H9 (cell line): ENCODE data around the gene HYAL4. TPM values are rescaled to one million over a fixed set of nuclear protein-coding genes. Genes with fewer than 3 reads are reported as not detected.
A peak's percentile ranks its signal among the peaks of the same experiment; 100 is the strongest.

Experiments used
- DNase-seq: peaks from one replicate; pipeline ENCODE4 v3.0.0-alpha.2; 2017
- H2AFZ ChIP-seq: one replicate; pipeline ENCODE4 v1.6.1; 2013; ENCODE audit warnings: mild to moderate bottlenecking, low read length, control low read depth, moderate library complexity
- H2AK5ac ChIP-seq: 2 replicates; pipeline ENCODE4 v1.6.1; 2013; ENCODE audit warnings: low read length, control low read depth, mixed read lengths; ENCODE audit not compliant: insufficient read length
- H2BK120ac ChIP-seq: one replicate; pipeline ENCODE4 v1.6.1; 2013; ENCODE audit warnings: low read depth, mild to moderate bottlenecking, low read length, control low read depth, inconsistent platforms; ENCODE audit not compliant: poor library complexity, severe bottlenecking
- H2BK12ac ChIP-seq: 2 replicates; pipeline ENCODE4 v1.6.1; 2013; ENCODE audit warnings: low read length, control low read depth, mixed read lengths, low read depth; ENCODE audit not compliant: insufficient read length
- H2BK15ac ChIP-seq: 2 replicates; pipeline ENCODE4 v1.6.1; 2013; ENCODE audit warnings: low read depth, low read length, control low read depth
- H2BK20ac ChIP-seq: one replicate; pipeline ENCODE4 v1.6.1; 2013; ENCODE audit warnings: low read depth, mild to moderate bottlenecking, low read length, control low read depth, inconsistent platforms; ENCODE audit not compliant: poor library complexity, severe bottlenecking
- H2BK5ac ChIP-seq: 2 replicates; pipeline ENCODE4 v1.6.1; 2013; ENCODE audit warnings: low read length, control low read depth, mixed read lengths; ENCODE audit not compliant: insufficient read length
- H3K14ac ChIP-seq: 2 replicates; pipeline ENCODE4 v1.6.1; 2013; ENCODE audit warnings: low read length, control low read depth; ENCODE audit not compliant: insufficient read depth
- H3K18ac ChIP-seq: 2 replicates; pipeline ENCODE4 v1.6.1; 2013; ENCODE audit warnings: low read depth, mild to moderate bottlenecking, mixed read lengths, low read length, control low read depth; ENCODE audit not compliant: insufficient read length
- H3K23ac ChIP-seq: 2 replicates; pipeline ENCODE4 v1.6.1; 2013; ENCODE audit warnings: low read length, control low read depth, mixed read lengths, low read depth; ENCODE audit not compliant: insufficient read length
- H3K23me2 ChIP-seq: 2 replicates; pipeline ENCODE4 v1.6.1; 2013; ENCODE audit warnings: low read depth, mild to moderate bottlenecking, mixed read lengths, low read length, control low read depth; ENCODE audit not compliant: insufficient read length, poor library complexity, severe bottlenecking
- H3K27ac ChIP-seq: 2 replicates; pipeline ENCODE4 v1.5.1; 2013; ENCODE audit warnings: low read length, control low read depth, mixed read lengths, low read depth; ENCODE audit not compliant: insufficient read length
- H3K27me3 ChIP-seq: 2 replicates; pipeline ENCODE4 v1.6.1; 2013; ENCODE audit warnings: low read length, control low read depth, inconsistent platforms; ENCODE audit not compliant: insufficient read depth
- H3K4ac ChIP-seq: 2 replicates; pipeline ENCODE4 v1.6.1; 2013; ENCODE audit warnings: low read depth, mild to moderate bottlenecking, control low read depth, inconsistent platforms, low read length, moderate library complexity
- H3K4me1 ChIP-seq: 2 replicates; pipeline ENCODE4 v1.6.1; 2013; ENCODE audit warnings: low read length, control low read depth, inconsistent platforms; ENCODE audit not compliant: insufficient read depth
- H3K4me2 ChIP-seq: 2 replicates; pipeline ENCODE4 v1.6.1; 2013; ENCODE audit warnings: low read length, control low read depth, mixed read lengths; ENCODE audit not compliant: insufficient read length, insufficient read depth
- H3K56ac ChIP-seq: 2 replicates; pipeline ENCODE4 v1.6.1; 2013; ENCODE audit warnings: low read depth, mild to moderate bottlenecking, mixed read lengths, low read length, control low read depth; ENCODE audit not compliant: insufficient read length
- H3K79me1 ChIP-seq: 2 replicates; pipeline ENCODE4 v1.6.1; 2013; ENCODE audit warnings: low read depth, mild to moderate bottlenecking, moderate library complexity, low read length, control low read depth, inconsistent platforms; ENCODE audit not compliant: insufficient read depth, poor library complexity, severe bottlenecking
- H3K79me2 ChIP-seq: 2 replicates; pipeline ENCODE4 v1.6.1; 2013; ENCODE audit warnings: low read length, control low read depth, inconsistent platforms; ENCODE audit not compliant: insufficient read depth
- H3K9ac ChIP-seq: 2 replicates; pipeline ENCODE4 v1.6.1; 2013; ENCODE audit warnings: low read length, control low read depth, mixed read lengths; ENCODE audit not compliant: insufficient read length; ENCODE audit errors: extremely low read depth
- H3K9me3 ChIP-seq: one replicate; pipeline ENCODE4 v1.6.1; 2013; ENCODE audit warnings: low read depth, low read length, inconsistent platforms; ENCODE audit not compliant: control insufficient read depth
- H3T11ph ChIP-seq: one replicate; pipeline ENCODE4 v1.6.1; 2013; ENCODE audit warnings: mild to moderate bottlenecking, low read length, control low read depth, inconsistent platforms
- H4K20me1 ChIP-seq: one replicate; pipeline ENCODE4 v1.6.1; 2013; ENCODE audit not compliant: control insufficient read depth, insufficient read length, insufficient read depth
- H4K5ac ChIP-seq: 2 replicates; pipeline ENCODE4 v1.6.1; 2013; ENCODE audit warnings: low read depth, mild to moderate bottlenecking, mixed read lengths, low read length, control low read depth; ENCODE audit not compliant: insufficient read length
- H4K8ac ChIP-seq: replicated peaks from 2 replicates; pipeline ENCODE4 v1.6.1; 2013; ENCODE audit warnings: low read length, control low read depth, mixed read lengths, low read depth; ENCODE audit not compliant: insufficient read length
- H4K91ac ChIP-seq: 2 replicates; pipeline ENCODE4 v1.6.1; 2013; ENCODE audit warnings: low read depth, mild to moderate bottlenecking, moderate library complexity, mixed read lengths, low read length, control low read depth; ENCODE audit not compliant: insufficient read length
- H3K27ac Mint-ChIP-seq, 3 experiments: 2 replicates in 2 of 3; 3 replicates in 1 of 3; pipeline ENCODE4 v1.8.0; 2020 to 2021; ENCODE audit warnings: mixed read lengths in 3 of 3, mild to moderate bottlenecking in 1 of 3, moderate library complexity in 1 of 3
- H3K27me3 Mint-ChIP-seq: 2 replicates; pipeline ENCODE4 v1.8.0; 2021; ENCODE audit warnings: low read depth, mild to moderate bottlenecking, moderate library complexity, mixed read lengths
- H3K36me3 Mint-ChIP-seq, 3 experiments: 2 replicates in 2 of 3; 3 replicates in 1 of 3; pipeline ENCODE4 v1.8.0; 2020 to 2021; ENCODE audit warnings: low read depth in 3 of 3, mixed read lengths in 3 of 3; ENCODE audit not compliant: insufficient read depth in 1 of 3
- H3K4me1 Mint-ChIP-seq, 2 experiments: 2 replicates each; pipeline ENCODE4 v1.8.0; 2020; ENCODE audit warnings: mixed read lengths in 2 of 2
- H3K4me3 Mint-ChIP-seq, 2 experiments: 2 replicates in 1 of 2; 3 replicates in 1 of 2; pipeline ENCODE4 v1.8.0; 2020 to 2021; ENCODE audit warnings: mild to moderate bottlenecking in 2 of 2, mixed read lengths in 2 of 2, moderate library complexity in 1 of 2
- H3K9me3 Mint-ChIP-seq, 2 experiments: 2 replicates in 1 of 2; 3 replicates in 1 of 2; pipeline ENCODE4 v1.8.0; 2020; ENCODE audit warnings: mild to moderate bottlenecking in 2 of 2, mixed read lengths in 2 of 2, moderate library complexity in 1 of 2
- WGBS: extraction: QIAGEN DNeasy Blood & Tissue Kit; methylation state at CpG from one replicate; pipeline ENCODE4 v1.1.7; 2013; ENCODE audit warnings: missing lambda C conversion rate, low lambda C conversion rate, mixed read lengths; ENCODE audit not compliant: insufficient read length; ENCODE audit errors: extremely low coverage; 5-methylcytosine and 5-hydroxymethylcytosine counted together
- total RNA-seq: library from RNA; stranded (reverse); gene quantifications from 2 replicates; pipeline ENCODE4 v1.2.1, GENCODE V29; 2021
- TF ChIP-seq, protein P1 (sequence below): fragments of 200-600 bp; sonication (generic); conservative IDR thresholded peaks from 3 replicates; pipeline ENCODE4 v1.8.0; 2021; ENCODE audit warnings: antibody characterized with exemption, mild to moderate bottlenecking

The HYAL4 gene
- total RNA-seq, 1 experiment from 2014 or later, result not detected

DNA sequence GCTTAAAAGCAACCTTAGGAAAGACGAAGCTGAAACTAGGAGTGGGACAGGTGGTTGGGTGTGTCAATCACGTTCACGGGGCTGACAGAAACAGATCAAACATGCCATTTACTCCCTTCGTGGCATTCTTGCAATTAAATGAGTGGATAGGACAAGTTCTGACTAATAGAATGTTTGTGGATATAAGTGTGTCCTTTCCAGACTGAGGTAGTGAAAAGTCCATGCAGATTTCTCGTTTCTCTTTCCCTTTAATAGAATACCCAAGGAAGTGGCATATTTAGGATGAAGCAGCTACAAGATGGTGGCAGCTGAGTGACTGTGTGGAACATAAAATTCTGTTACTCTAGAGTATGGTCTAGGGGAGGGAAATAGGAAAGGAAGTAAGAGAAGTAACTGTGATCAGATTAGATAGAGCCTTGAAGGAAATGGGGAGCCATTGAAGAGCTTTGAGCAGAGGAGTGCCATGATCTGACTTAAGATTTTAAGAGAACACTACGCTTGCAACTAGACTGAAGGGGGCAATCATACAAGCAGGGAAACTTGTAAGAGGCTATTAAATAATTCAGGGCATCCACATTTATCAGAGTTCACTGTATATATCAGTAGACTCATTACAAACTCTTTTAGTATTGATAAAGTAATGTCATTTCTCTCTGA is 46.3 kb upstream of the HYAL4 start:
- no peaks in the 10 kb centered on the region for H4K20me1 ChIP-seq
- H2BK120ac ChIP-seq, result no peak overlapping the region
- H3K4ac ChIP-seq, result no peak overlapping the region
- peak overlapping the region; percentile 3 to 65 (median 13); a peak in 4 of 7 replicates for H3K27ac Mint-ChIP-seq
- no peak overlapping the region for H2AFZ ChIP-seq
- no peak overlapping the region for H3K23ac ChIP-seq
- H3K79me1 ChIP-seq, result no peaks in the 10 kb centered on the region
- H3K27ac ChIP-seq, result no peak overlapping the region
- H3K56ac ChIP-seq, result no peak overlapping the region
- no peak overlapping the region for H3K4me2 ChIP-seq
- no peaks in the 10 kb centered on the region for H3K27me3 ChIP-seq
- no peaks in the 10 kb centered on the region for H3K9me3 ChIP-seq
- H3K4me1 Mint-ChIP-seq, result peaks cover 8 to 15% of the 10 kb centered on the region in 2 experiments
- H4K91ac ChIP-seq, result no peak overlapping the region
- no peak overlapping the region for H3K4me3 Mint-ChIP-seq
- no peak overlapping the region for H2BK5ac ChIP-seq
- no peak overlapping the region for H4K8ac ChIP-seq
- H3T11ph ChIP-seq, result no peak overlapping the region
- WGBS, result no CpG with 5 or more reads among the region's 6 CpGs
- DNase-seq, result no peak
- peaks cover 2 to 4% of the 10 kb centered on the region in 2 experiments; a peak in 4 of 5 replicates for H3K9me3 Mint-ChIP-seq
- H3K18ac ChIP-seq, result no peak overlapping the region
- TF ChIP-seq, protein P1, sequence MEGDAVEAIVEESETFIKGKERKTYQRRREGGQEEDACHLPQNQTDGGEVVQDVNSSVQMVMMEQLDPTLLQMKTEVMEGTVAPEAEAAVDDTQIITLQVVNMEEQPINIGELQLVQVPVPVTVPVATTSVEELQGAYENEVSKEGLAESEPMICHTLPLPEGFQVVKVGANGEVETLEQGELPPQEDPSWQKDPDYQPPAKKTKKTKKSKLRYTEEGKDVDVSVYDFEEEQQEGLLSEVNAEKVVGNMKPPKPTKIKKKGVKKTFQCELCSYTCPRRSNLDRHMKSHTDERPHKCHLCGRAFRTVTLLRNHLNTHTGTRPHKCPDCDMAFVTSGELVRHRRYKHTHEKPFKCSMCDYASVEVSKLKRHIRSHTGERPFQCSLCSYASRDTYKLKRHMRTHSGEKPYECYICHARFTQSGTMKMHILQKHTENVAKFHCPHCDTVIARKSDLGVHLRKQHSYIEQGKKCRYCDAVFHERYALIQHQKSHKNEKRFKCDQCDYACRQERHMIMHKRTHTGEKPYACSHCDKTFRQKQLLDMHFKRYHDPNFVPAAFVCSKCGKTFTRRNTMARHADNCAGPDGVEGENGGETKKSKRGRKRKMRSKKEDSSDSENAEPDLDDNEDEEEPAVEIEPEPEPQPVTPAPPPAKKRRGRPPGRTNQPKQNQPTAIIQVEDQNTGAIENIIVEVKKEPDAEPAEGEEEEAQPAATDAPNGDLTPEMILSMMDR, result no peak
- H2AK5ac ChIP-seq, result no peak overlapping the region
- no peak overlapping the region for H3K9ac ChIP-seq
- H2BK20ac ChIP-seq, result no peak overlapping the region
- H2BK15ac ChIP-seq, result no peak overlapping the region
- no peak overlapping the region for H4K5ac ChIP-seq
- H3K79me2 ChIP-seq, result no peaks in the 10 kb centered on the region
- H2BK12ac ChIP-seq, result no peak overlapping the region
- H3K14ac ChIP-seq, result no peak overlapping the region
- peaks cover 0 to 11% (median 4%) of the 10 kb centered on the region in 3 experiments; a peak in 3 of 7 replicates for H3K36me3 Mint-ChIP-seq
- no peaks in the 10 kb centered on the region for H3K27me3 Mint-ChIP-seq
- no peaks in the 10 kb centered on the region; the same call in 1 of the 2 replicates for H3K4me1 ChIP-seq
- no peaks in the 10 kb centered on the region for H3K23me2 ChIP-seq
